Gastrocnemius medialis (tissue), 4 donors: ENCODE measurements around the gene ACAD11. TPM values are rescaled to one million over a fixed set of nuclear protein-coding genes. Genes with fewer than 3 reads are reported as not detected.

Experiments used
- ATAC-seq, 2 donors: fragments of 150-250 bp; one replicate each; pipeline ENCODE4 v1.9.1; 2016
- DNase-seq, 2 donors: peaks; one replicate each; pipeline ENCODE4 v3.0.0-alpha.2; 2019
- H3K27ac ChIP-seq, 4 donors: fragments of 200-600 bp; sonication (generic); 1 replicate in 1 of 4; 2 replicates in 3 of 4; pipeline ENCODE4 v1.5.1; 2016 to 2018; ENCODE audit warnings: mild to moderate bottlenecking in 2 of 4, moderate library complexity in 1 of 4
- H3K27me3 ChIP-seq, 3 donors: fragments of 200-600 bp; sonication (generic) in 2 of 3; 1 replicate in 1 of 3; 2 replicates in 2 of 3; pipeline versions ENCODE4 v1.5.1 to v1.6.0; 2016 to 2019; ENCODE audit warnings: mild to moderate bottlenecking in 1 of 3, moderate library complexity in 1 of 3
- H3K36me3 ChIP-seq, 2 donors: fragments of 200-600 bp; sonication (generic) in 1 of 2; one replicate each; pipeline ENCODE4 v1.5.1; 2017 to 2018
- H3K4me1 ChIP-seq, 2 donors: fragments of 200-600 bp; sonication (generic) in 1 of 2; one replicate each; pipeline ENCODE4 v1.5.1; 2016 to 2017; ENCODE audit warnings: mild to moderate bottlenecking in 2 of 2
- H3K4me3 ChIP-seq, 4 donors: fragments of 200-600 bp; sonication (generic) in 3 of 4; 1 replicate in 1 of 4; 2 replicates in 3 of 4; pipeline ENCODE4 v1.5.1; 2016 to 2019; ENCODE audit warnings: mild to moderate bottlenecking in 2 of 4
- H3K9me3 ChIP-seq, 3 donors: fragments of 200-600 bp; sonication (generic) in 2 of 3; 1 replicate in 1 of 3; 2 replicates in 2 of 3; pipeline ENCODE4 v1.5.1; 2016 to 2019
- CTCF ChIP-seq, 5 experiments: fragments of 450-650 bp in 3 of 5; fragments of 200-600 bp in 2 of 5; sonication (generic) in 2 of 5; IDR thresholded peaks in 4 of 5; conservative IDR thresholded peaks in 1 of 5; 1 replicate in 4 of 5; 2 replicates in 1 of 5; pipeline ENCODE4 v1.5.1; 2016 to 2019; ENCODE audit warnings: antibody characterized with exemption in 5 of 5, mild to moderate bottlenecking in 3 of 5, moderate library complexity in 3 of 5
- POLR2A ChIP-seq, 2 donors: fragments of 450-650 bp; IDR thresholded peaks; one replicate each; pipeline ENCODE4 v1.6.1; 2017; ENCODE audit warnings: antibody characterized with exemption in 2 of 2, mild to moderate bottlenecking in 2 of 2, moderate library complexity in 2 of 2
- in situ Hi-C, 4 donors: fragments of 200-750 bp; cut with MboI; loops; one replicate each; pipeline versions ENCODE4 v1.15.0 to v1.8.0; 2017; ENCODE audit warnings: low sequenced_read_pairs in 4 of 4
- intact Hi-C: fragments of 100-400 bp; cut with DNase I; formaldehyde crosslinking; loops from one replicate; pipeline ENCODE4 v1.15.1; 2023; ENCODE audit warnings: low total_unique reads
- total RNA-seq, 4 donors: library from RNA; depleted of rRNA; stranded (reverse); fragments of >200 nt; gene quantifications; one replicate each; pipeline versions ENCODE4 v1.1.0 to v1.2.3, GENCODE V29; 2016

Gene ACAD11
- total RNA-seq, 4 donors from 2014 or later: 2.2 to 12.4 (median 4.4) TPM

GRCh38 chr3:132637590-132637989 lies 22.0 kb downstream of the ACAD11 start:
- H3K9me3 ChIP-seq: no peaks in the 10 kb centered on the region
- TF ChIP-seq POLR2A (IDR thresholded peaks at IDR 0.05) (no peak), CTCF (IDR thresholded peaks at IDR 0.05 in 4 of 5, conservative IDR thresholded peaks at IDR 0.05 in 1 of 5) (no peak)
- intact Hi-C loops: no loop called here
- no peaks in the 10 kb centered on the region for H3K27me3 ChIP-seq
- H3K4me3 ChIP-seq: no peak overlapping the region
- H3K36me3 ChIP-seq: peaks cover 0 to 30% of the 10 kb centered on the region in 2 donors
- peaks cover 0 to 5% of the 10 kb centered on the region in 2 donors for H3K4me1 ChIP-seq
- ATAC-seq (no peak), DNase-seq (no peak)
- in situ Hi-C loops: loop anchor here in 1 of 4 donors (5.0 kb wide), 1 partner anchor 100 kb away; no protein-coding TSS in a partner anchor
- no peak overlapping the region for H3K27ac ChIP-seq

GRCh38 chr3:132635052-132635451 lies 24.6 kb downstream of the ACAD11 start:
- Histone ChIP-seq H3K27ac (no peak overlapping the region), H3K36me3 (peaks cover 0 to 30% of the 10 kb centered on the region in 2 donors), H3K9me3 (no peaks in the 10 kb centered on the region), H3K27me3 (no peaks in the 10 kb centered on the region), H3K4me3 (no peak overlapping the region), H3K4me1 (peaks cover 0 to 5% of the 10 kb centered on the region in 2 donors)
- in situ Hi-C loops (loop anchor here in 1 of 4 donors (5.0 kb wide), 1 partner anchor 98 kb away; no protein-coding TSS in a partner anchor), intact Hi-C loops (no loop called here)
- TF ChIP-seq CTCF (IDR thresholded peaks at IDR 0.05 in 4 of 5, conservative IDR thresholded peaks at IDR 0.05 in 1 of 5): no peak
- TF ChIP-seq POLR2A (IDR thresholded peaks at IDR 0.05): no peak
- ATAC-seq (no peak), DNase-seq (no peak)

GRCh38 chr3:132630612-132631011 lies 29.0 kb downstream of the ACAD11 start:
- in situ Hi-C loops (no loop called here), intact Hi-C loops (no loop called here)
- H3K9me3 ChIP-seq: no peaks in the 10 kb centered on the region
- peaks cover 0 to 26% of the 10 kb centered on the region in 2 donors for H3K36me3 ChIP-seq
- TF ChIP-seq POLR2A (IDR thresholded peaks at IDR 0.05) (no peak), CTCF (IDR thresholded peaks at IDR 0.05 in 4 of 5, conservative IDR thresholded peaks at IDR 0.05 in 1 of 5) (no peak)
- no peak overlapping the region for H3K4me3 ChIP-seq
- DNase-seq: no peak
- H3K27ac ChIP-seq: no peak overlapping the region
- no peak for ATAC-seq
- no peaks in the 10 kb centered on the region for H3K27me3 ChIP-seq
- peaks cover 0 to 5% of the 10 kb centered on the region in 2 donors for H3K4me1 ChIP-seq

GRCh38 chr3:132629928-132630327 lies 29.7 kb downstream of the ACAD11 start:
- no peak for TF ChIP-seq CTCF (IDR thresholded peaks at IDR 0.05 in 4 of 5, conservative IDR thresholded peaks at IDR 0.05 in 1 of 5)
- TF ChIP-seq POLR2A (IDR thresholded peaks at IDR 0.05): no peak
- peaks cover 0 to 27% of the 10 kb centered on the region in 2 donors for H3K36me3 ChIP-seq
- H3K4me3 ChIP-seq: no peak overlapping the region
- ATAC-seq (no peak), DNase-seq (no peak)
- in situ Hi-C loops (no loop called here), intact Hi-C loops (no loop called here)
- no peak overlapping the region for H3K27ac ChIP-seq
- no peaks in the 10 kb centered on the region for H3K4me1 ChIP-seq
- H3K27me3 ChIP-seq: no peaks in the 10 kb centered on the region
- no peaks in the 10 kb centered on the region for H3K9me3 ChIP-seq

- Histone ChIP-seq H3K4me3 (no peak overlapping the region), H3K9me3 (no peaks in the 10 kb centered on the region), H3K27me3 (no peaks in the 10 kb centered on the region), H3K36me3 (peaks cover 0 to 27% of the 10 kb centered on the region in 2 donors), H3K27ac (no peak overlapping the region), H3K4me1 (no peaks in the 10 kb centered on the region)
- DNase-seq: no peak
- TF ChIP-seq POLR2A (IDR thresholded peaks at IDR 0.05): no peak
- TF ChIP-seq CTCF (IDR thresholded peaks at IDR 0.05 in 4 of 5, conservative IDR thresholded peaks at IDR 0.05 in 1 of 5): no peak
- ATAC-seq: no peak
- intact Hi-C loops: no loop called here
- in situ Hi-C loops: no loop called here
These were observed 31.5 kb downstream of the ACAD11 start for GRCh38 chr3:132628157-132628556.
